GM18907 (cell line): ENCODE results near the gene PIAS1.
A peak's percentile ranks its signal among the peaks of the same experiment; 100 is the strongest.
"Not testable (repeated sequence)": the region's sequence is repeated elsewhere in the genome, so short reads cannot be mapped to it uniquely, and the experiment has no call there.

Experiments
- ATAC-seq: cut with Tn5 transposase; IDR thresholded peaks from one replicate; pipeline ENCODE4 v1.9.1; 2021; ENCODE audit warnings: mild to moderate bottlenecking, moderate library complexity; ENCODE audit not compliant: unreplicated experiment

The PIAS1 gene

DNA sequence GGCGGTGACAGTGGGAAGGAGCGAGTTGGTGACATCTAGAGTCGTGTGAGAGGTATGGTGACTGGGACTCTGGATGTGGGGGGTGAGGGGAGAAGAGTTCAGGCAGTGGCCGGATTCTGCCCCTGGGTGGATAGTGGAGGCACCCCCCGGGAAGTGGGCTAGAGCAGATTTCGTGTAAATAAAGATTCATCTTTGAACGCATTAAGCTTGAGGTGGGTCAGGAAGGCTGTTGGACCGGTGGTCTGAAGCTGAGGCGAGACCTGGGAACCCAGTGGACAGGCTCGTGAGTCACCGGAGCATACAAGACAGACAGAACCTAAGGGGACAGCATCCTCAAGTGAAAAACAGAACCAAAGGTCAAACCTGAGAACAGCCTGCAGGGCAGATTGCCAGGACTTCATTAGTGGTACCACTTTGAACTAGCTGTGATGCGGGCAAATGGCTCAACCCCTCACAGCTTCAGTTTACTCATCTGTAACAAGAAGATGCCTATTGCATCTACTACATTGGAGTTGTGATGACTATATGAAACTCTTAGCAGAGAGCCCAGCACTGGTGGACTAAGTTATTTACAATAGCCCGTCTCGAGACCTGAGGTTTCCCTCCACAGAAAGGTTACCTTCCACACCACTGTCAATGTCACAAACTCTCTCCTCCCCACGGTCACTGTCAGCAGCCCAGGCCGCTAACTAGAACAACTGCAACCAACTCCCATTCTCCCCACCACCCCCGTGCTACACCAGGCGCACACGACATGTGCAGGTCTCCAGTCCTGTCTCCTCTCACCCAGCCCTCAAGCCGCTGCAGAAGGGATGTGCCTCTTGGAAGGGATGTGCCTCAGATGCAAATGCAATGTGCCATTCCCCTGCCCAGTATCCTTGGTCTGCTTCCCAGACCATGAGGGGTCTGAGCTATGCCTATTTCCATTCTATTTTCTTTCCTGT lies 176.3 kb downstream of the PIAS1 start:
- peak; percentile 37 for ATAC-seq

DNA sequence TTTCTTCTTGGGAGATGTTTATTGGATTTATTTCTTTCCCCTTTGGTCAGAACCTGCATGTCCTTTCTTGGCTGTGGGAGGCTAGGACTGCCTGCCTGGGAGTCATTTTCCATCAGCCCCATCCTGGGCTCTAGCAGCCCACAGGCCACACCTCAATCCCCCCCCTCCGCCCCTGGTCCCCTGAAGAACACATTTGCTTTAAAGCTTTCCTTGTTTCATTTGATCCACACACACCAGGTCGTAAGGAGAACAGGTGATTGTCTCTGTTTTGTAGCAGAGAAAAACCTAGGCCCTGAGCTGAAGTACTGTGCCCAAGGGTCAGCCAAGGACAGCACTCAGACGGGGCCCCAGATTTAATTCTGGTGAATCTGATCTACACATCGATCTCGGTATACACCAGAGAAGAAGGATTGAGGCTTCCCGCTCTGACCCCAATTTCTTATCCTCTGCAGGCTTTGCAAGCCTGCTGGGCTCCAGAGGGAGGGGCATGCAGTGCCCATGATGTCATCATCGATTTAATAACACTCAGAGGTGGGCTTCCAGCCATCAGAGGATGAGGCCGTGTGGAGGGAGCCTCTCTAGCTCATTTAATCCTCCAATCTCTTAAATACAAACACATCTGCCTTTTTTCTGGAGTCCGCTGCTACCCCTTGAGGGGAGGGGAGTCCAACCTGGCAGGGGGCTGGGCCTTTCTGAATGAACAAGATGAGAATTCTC lies 177.1 kb downstream of the PIAS1 start:
- no peak for ATAC-seq

DNA sequence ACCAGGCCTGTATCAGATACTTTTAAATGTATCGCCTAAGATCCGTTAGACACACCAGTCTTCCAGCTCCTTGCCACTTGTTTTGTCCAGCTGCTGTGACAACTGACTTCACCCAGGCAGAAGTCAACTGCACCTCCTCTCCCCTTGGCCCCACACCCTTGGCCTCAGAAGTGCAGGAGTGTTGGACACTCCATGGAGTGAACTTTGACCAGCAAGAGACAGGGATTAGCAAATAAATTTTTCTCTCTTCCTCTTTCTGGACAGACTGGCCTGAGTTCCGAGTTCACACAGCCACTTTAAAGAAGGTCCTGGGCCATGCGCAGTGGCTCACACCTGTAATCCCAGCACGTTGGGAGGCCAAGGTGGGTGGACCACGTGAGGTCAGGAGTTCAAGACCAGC lies 178.3 kb downstream of the PIAS1 start:
- no peak for ATAC-seq

DNA sequence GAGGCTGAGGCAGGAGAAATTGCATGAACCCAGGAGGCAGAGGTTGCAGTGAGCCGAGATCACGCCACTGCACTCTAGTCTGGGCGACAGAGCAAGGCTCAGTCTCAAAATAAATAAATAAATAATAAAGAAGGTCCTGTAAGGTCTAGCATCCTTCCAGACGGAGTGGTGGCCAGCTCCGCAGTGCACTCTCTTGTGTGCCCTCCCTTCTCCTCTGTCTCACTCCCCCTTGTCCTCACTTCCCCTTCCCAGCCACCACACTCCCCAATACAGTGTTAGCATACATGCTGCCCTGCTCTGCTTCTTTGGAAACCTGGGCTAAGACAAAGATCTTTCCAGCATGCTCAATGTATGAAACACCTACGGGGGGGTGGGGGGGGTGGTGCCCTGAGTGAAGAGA lies 178.8 kb downstream of the PIAS1 start:
- no peak for ATAC-seq

DNA sequence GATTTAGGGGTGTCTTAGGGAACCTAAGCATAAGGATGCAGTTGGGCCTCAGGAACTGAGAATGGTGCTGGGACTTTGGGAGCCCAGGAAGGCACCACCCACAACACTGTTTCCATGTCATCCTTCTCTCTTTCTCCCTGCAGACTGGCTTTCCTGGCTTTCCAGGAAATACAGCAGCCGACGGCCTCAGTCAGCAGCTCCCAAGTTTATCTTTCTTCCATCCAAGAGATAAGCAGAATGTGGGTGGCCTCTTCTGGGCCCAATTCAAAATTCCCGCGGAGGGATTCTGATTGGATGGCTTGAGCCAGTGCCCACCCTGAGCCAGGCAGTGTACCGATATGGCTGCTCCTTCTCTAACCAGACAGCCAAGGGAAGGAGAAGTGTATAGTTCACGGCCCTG lies 179.9 kb downstream of the PIAS1 start:
- ATAC-seq, result no peak

DNA sequence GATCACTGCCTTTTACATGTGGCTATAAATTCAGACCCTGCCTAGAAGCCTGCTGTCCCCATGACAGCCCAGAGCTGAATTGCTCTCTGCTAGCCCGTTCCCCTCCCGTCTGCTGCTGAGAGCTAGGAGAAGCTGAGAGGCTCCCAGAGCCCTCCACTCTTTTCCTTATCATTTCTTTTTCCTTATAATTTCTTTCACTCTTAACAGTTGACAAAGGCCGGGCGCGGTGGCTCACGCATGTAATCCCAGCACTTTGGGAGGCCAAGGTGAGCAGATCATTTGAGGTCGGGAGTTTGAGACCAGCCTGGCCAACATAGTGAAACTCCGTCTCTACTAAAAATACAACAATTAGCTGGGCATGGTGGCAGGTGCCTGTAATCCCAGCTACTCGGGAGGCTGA lies 180.4 kb downstream of the PIAS1 start:
- not testable (repeated sequence) for ATAC-seq

DNA sequence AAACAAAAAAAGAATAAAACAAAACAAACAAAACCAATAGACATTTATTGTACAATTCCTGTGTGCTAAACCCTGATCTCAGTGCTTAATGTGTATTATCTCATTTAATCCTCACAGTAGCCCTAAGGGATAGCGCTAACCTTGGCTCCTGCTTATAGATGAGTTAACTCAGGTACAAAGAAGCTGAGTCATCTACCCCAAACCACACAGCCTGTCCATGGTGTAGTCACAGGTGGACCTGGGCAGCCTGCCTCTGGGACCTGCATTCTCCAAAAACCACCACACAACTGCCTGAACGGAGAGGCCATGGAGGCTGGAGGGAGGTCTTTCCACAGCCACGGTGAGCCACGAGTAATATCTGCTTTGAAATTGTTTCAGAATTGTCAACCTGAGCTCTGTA lies 180.9 kb downstream of the PIAS1 start:
- ATAC-seq, result no peak

DNA sequence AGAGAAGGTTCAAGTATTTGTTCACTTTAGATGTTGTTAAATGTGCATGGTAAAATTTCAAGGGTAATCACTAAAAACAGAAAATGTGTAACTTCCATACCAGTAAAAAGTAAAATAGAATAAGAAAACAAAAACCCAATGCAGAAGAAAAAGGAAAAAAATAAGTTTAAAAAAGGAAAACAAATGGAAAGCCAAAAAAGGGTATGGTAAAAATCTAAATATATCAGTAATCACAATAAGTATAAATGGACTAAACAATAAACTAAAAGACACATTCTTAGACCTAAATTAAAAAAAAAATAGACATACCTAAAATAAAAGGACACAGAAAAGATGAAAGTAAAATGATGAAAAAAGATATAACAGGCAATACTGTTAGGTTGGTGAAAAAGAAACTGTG lies 184.9 kb downstream of the PIAS1 start:
- ATAC-seq, result no peak

DNA sequence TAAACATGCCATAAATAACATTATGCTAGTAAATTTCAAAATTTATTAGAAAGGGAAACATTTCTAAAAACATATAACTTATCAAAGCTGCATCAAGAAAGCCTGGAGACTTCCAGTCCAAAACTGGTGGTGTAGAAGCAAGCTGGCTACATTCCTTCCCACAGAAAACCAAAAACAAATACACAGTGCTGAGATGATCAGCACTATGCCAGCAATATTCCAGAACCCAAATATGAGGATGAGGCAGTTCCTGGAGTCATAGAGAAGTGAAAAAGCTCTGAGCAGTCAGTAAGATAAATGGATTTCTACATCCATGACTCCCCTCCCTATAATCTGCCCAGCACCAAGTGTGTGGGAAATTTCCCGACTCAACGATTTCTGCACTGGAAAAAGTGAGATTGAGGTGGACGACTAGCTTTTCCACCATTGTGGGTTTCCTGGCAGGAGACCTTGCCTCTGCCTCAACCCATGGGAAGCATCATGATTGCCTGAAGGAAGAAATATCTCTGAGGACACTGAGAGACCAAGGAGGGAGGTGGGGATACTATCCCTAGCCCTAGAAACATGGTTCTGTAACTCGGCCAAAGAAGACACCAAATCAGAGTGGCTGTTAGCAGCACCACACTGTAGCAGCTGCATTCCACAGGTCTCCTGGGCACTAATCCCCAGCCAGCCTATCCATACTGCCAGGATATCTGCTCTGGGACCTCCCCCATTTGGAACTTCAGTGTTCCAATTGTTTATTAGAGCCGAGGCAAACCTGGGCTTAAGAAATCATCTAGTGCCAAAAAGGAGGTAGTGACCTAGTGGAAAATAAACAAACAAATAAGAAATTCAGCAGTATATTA lies 187.2 kb downstream of the PIAS1 start:
- no peak for ATAC-seq
